ENCODE results near the gene ADARB2.

- TF ChIP-seq CTCF (IDR thresholded peaks at IDR 0.05) (no peak), POLR2A (IDR thresholded peaks at IDR 0.05) (no peak)
Measured at GRCh38 chr10:1362589-1363445, 374.5 kb downstream of the ADARB2 start.

Data from Peyer's patch (tissue), 4 donors.